ENCODE data around the gene ITPK1. TPM values are rescaled to one million over a fixed set of nuclear protein-coding genes. Genes with fewer than 3 reads are reported as not detected.

ITPK1 gene
- total RNA-seq, 1 experiment from 2014 or later, result 133 TPM

GRCh38 chr14:92941531-92941930 is 174.2 kb downstream of the ITPK1 start:
- BruUV-seq (replicated peaks), result no TSS peak
- H3K27me3 Mint-ChIP-seq (ENCODE audit: insufficient read depth, unreplicated experiment), result no peaks in the 10 kb centered on the region
- H3K27ac Mint-ChIP-seq (ENCODE audit: low read depth, unreplicated experiment), result no peak overlapping the region
- H3K4me1 Mint-ChIP-seq (ENCODE audit: insufficient read depth, unreplicated experiment), result peaks cover 15% of the 10 kb centered on the region
- no peak overlapping the region for H3K4me3 Mint-ChIP-seq (ENCODE audit: unreplicated experiment)
- intact Hi-C loops (cut with micrococcal nuclease), result no loop called here
- H3K36me3 Mint-ChIP-seq (ENCODE audit: insufficient read depth, unreplicated experiment), result peaks cover 38% of the 10 kb centered on the region
- TF ChIP-seq CTCF (IDR thresholded peaks at IDR 0.05; ENCODE audit: unreplicated experiment), result no peak
- DNase-seq (ENCODE audit: unreplicated experiment), result no peak
- POLR2A ChIA-PET, result no interaction called here
- CTCF ChIA-PET, result no interaction called here
- no peaks in the 10 kb centered on the region for H3K9me3 Mint-ChIP-seq (ENCODE audit: unreplicated experiment)

GRCh38 chr14:92940543-92940942 is 175.2 kb downstream of the ITPK1 start:
- ChIA-PET POLR2A (no interaction called here), CTCF (no interaction called here)
- no peak overlapping the region for H3K4me3 Mint-ChIP-seq (ENCODE audit: unreplicated experiment)
- DNase-seq (ENCODE audit: unreplicated experiment), result no peak
- H3K4me1 Mint-ChIP-seq (ENCODE audit: insufficient read depth, unreplicated experiment), result peaks cover 10% of the 10 kb centered on the region
- no TSS peak for BruUV-seq (replicated peaks)
- intact Hi-C loops (cut with micrococcal nuclease), result no loop called here
- H3K27me3 Mint-ChIP-seq (ENCODE audit: insufficient read depth, unreplicated experiment), result no peaks in the 10 kb centered on the region
- TF ChIP-seq CTCF (IDR thresholded peaks at IDR 0.05; ENCODE audit: unreplicated experiment), result no peak
- H3K36me3 Mint-ChIP-seq (ENCODE audit: insufficient read depth, unreplicated experiment), result peaks cover 37% of the 10 kb centered on the region
- H3K27ac Mint-ChIP-seq (ENCODE audit: low read depth, unreplicated experiment), result no peak overlapping the region
- no peaks in the 10 kb centered on the region for H3K9me3 Mint-ChIP-seq (ENCODE audit: unreplicated experiment)

- Mint-ChIP-seq H3K27ac (ENCODE audit: low read depth, unreplicated experiment) (no peak overlapping the region), H3K27me3 (ENCODE audit: insufficient read depth, unreplicated experiment) (no peaks in the 10 kb centered on the region), H3K4me3 (ENCODE audit: unreplicated experiment) (no peak overlapping the region), H3K9me3 (ENCODE audit: unreplicated experiment) (no peaks in the 10 kb centered on the region), H3K4me1 (ENCODE audit: insufficient read depth, unreplicated experiment) (peaks cover 10% of the 10 kb centered on the region), H3K36me3 (ENCODE audit: insufficient read depth, unreplicated experiment) (peaks cover 36% of the 10 kb centered on the region)
- POLR2A ChIA-PET, result no interaction called here
- CTCF ChIA-PET, result interaction anchor here (0.6 to 1.4 kb wide), 2 partner anchors 12 to 26 kb away, joined by 5 read pairs; no protein-coding TSS in a partner anchor
- TSS peak; percentile 69 for BruUV-seq (replicated peaks)
- TF ChIP-seq CTCF (IDR thresholded peaks at IDR 0.05; ENCODE audit: unreplicated experiment), result no peak
- no peak for DNase-seq (ENCODE audit: unreplicated experiment)
- intact Hi-C loops (cut with micrococcal nuclease), result no loop called here
Measured at GRCh38 chr14:92939699-92940098, 176.0 kb downstream of the ITPK1 start.

- intact Hi-C loops (cut with micrococcal nuclease), result no loop called here
- H3K36me3 Mint-ChIP-seq (ENCODE audit: insufficient read depth, unreplicated experiment), result peaks cover 29% of the 10 kb centered on the region
- H3K9me3 Mint-ChIP-seq (ENCODE audit: unreplicated experiment), result no peaks in the 10 kb centered on the region
- H3K27me3 Mint-ChIP-seq (ENCODE audit: insufficient read depth, unreplicated experiment), result no peaks in the 10 kb centered on the region
- BruUV-seq (replicated peaks), result no TSS peak
- H3K4me1 Mint-ChIP-seq (ENCODE audit: insufficient read depth, unreplicated experiment), result peaks cover 10% of the 10 kb centered on the region
- H3K4me3 Mint-ChIP-seq (ENCODE audit: unreplicated experiment), result no peak overlapping the region
- ChIA-PET CTCF (interaction anchor here (0.6 to 1.4 kb wide), 3 partner anchors 12 to 58 kb away, joined by 3 to 5 read pairs (median 5); no protein-coding TSS in a partner anchor), POLR2A (no interaction called here)
- H3K27ac Mint-ChIP-seq (ENCODE audit: low read depth, unreplicated experiment), result no peak overlapping the region
- TF ChIP-seq CTCF (IDR thresholded peaks at IDR 0.05; ENCODE audit: unreplicated experiment), result no peak
- DNase-seq (ENCODE audit: unreplicated experiment), result no peak
Measured at GRCh38 chr14:92938890-92939671, 176.6 kb downstream of the ITPK1 start.

All from MCF 10A (cell line).